PC-3 (cell line): ENCODE results near the gene SLC5A6. TPM values are rescaled to one million over a fixed set of nuclear protein-coding genes. Genes with fewer than 3 reads are reported as not detected.

Experiments
- ATAC-seq: fragments of 200-7000 bp; cut with Tn5 transposase; 2 replicates; pipeline ENCODE4 v1.9.1; 2020; ENCODE audit warnings: mild to moderate bottlenecking, moderate library complexity
- BruUV-seq: library from RNA; stranded (reverse); fragments of 400-500 nt; replicated peaks from 2 replicates; lab custom pipeline; 2021; lab: Mats Ljungman, UMichigan
- CTCF ChIA-PET: fragments of 300-600 bp; sonication (Branson Sonifier 250); formaldehyde crosslinking; loops from one replicate; lab custom pipeline; 2022; ENCODE audit warnings: antibody characterized with exemption; lab: Charles Lee
- POLR2A ChIA-PET: fragments of 300-600 bp; sonication (Branson Sonifier 250); formaldehyde crosslinking; loops from one replicate; lab custom pipeline; 2022; ENCODE audit warnings: antibody characterized with exemption; ENCODE audit not compliant: unreplicated experiment; lab: Charles Lee
- DNase-seq: peaks from one replicate; pipeline ENCODE4 v3.0.0-alpha.2; 2015
- H2AFZ ChIP-seq: fragments of 300-600 bp; sonication (generic); 2 replicates; pipeline ENCODE4 v1.6.0; 2016; ENCODE audit warnings: antibody characterized with exemption, low read length
- H3F3A ChIP-seq: fragments of 300-600 bp; sonication (generic); one replicate; pipeline ENCODE4 v1.6.0; 2017; ENCODE audit warnings: antibody characterized with exemption, low read length, control low read depth, mild to moderate bottlenecking; ENCODE audit not compliant: unreplicated experiment
- H3K27ac ChIP-seq: fragments of 300-600 bp; sonication (generic); 2 replicates; pipeline ENCODE4 v1.5.1; 2016; ENCODE audit warnings: mild to moderate bottlenecking, low read length
- H3K27me3 ChIP-seq: fragments of 300-600 bp; sonication (generic); 2 replicates; pipeline ENCODE4 v1.6.1; 2016; ENCODE audit warnings: low read length, mixed read lengths
- H3K36me3 ChIP-seq: fragments of 300-600 bp; sonication (generic); 2 replicates; pipeline ENCODE4 v1.6.1; 2016; ENCODE audit warnings: low read depth, mixed run types, low read length, mixed read lengths
- H3K4me1 ChIP-seq: fragments of 300-600 bp; sonication (generic); 2 replicates; pipeline ENCODE4 v1.5.1; 2016; ENCODE audit warnings: low read length; ENCODE audit not compliant: insufficient read depth
- H3K4me2 ChIP-seq: fragments of 300-600 bp; sonication (generic); 2 replicates; pipeline ENCODE4 v1.6.0; 2016; ENCODE audit warnings: low read length
- H3K4me3 ChIP-seq: fragments of 300-600 bp; sonication (generic); 2 replicates; pipeline ENCODE4 v1.5.1; 2016; ENCODE audit warnings: mild to moderate bottlenecking, low read length, mixed read lengths
- H3K79me2 ChIP-seq: fragments of 300-600 bp; sonication (generic); 2 replicates; pipeline ENCODE4 v1.6.1; 2017; ENCODE audit warnings: low read length, mixed read lengths
- H3K9ac ChIP-seq: fragments of 300-600 bp; sonication (generic); 2 replicates; pipeline ENCODE4 v1.6.0; 2016; ENCODE audit warnings: mild to moderate bottlenecking, low read length
- H3K9me2 ChIP-seq: fragments of 300-600 bp; sonication (generic); replicated peaks from 2 replicates; pipeline ENCODE4 v1.6.1; 2016; ENCODE audit warnings: mixed run types, low read length, mixed read lengths
- H3K9me3 ChIP-seq: fragments of 300-600 bp; sonication (generic); 2 replicates; pipeline ENCODE4 v1.6.1; 2016; ENCODE audit warnings: low read length, mixed read lengths
- H4K20me1 ChIP-seq: fragments of 300-600 bp; sonication (generic); 2 replicates; pipeline ENCODE4 v1.6.1; 2016; ENCODE audit warnings: low read length, mixed read lengths
- EZH2 ChIP-seq: fragments of 300-600 bp; sonication (generic); IDR thresholded peaks from one replicate; pipeline ENCODE4 v1.6.1; 2017; ENCODE audit warnings: antibody characterized with exemption, mild to moderate bottlenecking, low read length; ENCODE audit not compliant: unreplicated experiment
- EZH2phosphoT487 ChIP-seq: fragments of 300-600 bp; sonication (generic); IDR thresholded peaks from 2 replicates; pipeline ENCODE4 v1.6.1; 2018; ENCODE audit warnings: mild to moderate bottlenecking, antibody characterized with exemption, low read length, borderline replicate concordance
- intact Hi-C: fragments of 100-400 bp; cut with micrococcal nuclease; formaldehyde crosslinking; loops from 2 replicates; pipeline ENCODE4 v1.9.0; 2023
- total RNA-seq: library from RNA; depleted of rRNA; stranded (reverse); fragments of >200 nt; gene quantifications from 2 replicates; pipeline ENCODE4 v1.2.3, GENCODE V29; 2014
- TF ChIP-seq, protein P1 (sequence below): fragments of 300-600 bp; sonication (generic); conservative IDR thresholded peaks from 2 replicates; pipeline ENCODE4 v1.5.1; 2017; ENCODE audit warnings: antibody characterized with exemption, low read depth, mild to moderate bottlenecking, low read length

The SLC5A6 gene
- total RNA-seq, 1 experiment from 2014 or later, result 48.1 TPM

GRCh38 chr2:27216416-27217137, 4.5 kb upstream of the SLC5A6 start:
- Histone ChIP-seq H3K4me1 (peaks cover 24% of the 10 kb centered on the region), H2AFZ (peak overlapping the region; percentile 79), H3K9me3 (no peaks in the 10 kb centered on the region), H3K4me3 (peak overlapping the region; percentile 72), H3K79me2 (peaks cover 44% of the 10 kb centered on the region), H3K9me2 (no peaks in the 10 kb centered on the region), H3K9ac (peak overlapping the region; percentile 98), H3F3A (no peaks in the 10 kb centered on the region), H3K36me3 (peaks cover 25% of the 10 kb centered on the region), H3K4me2 (peak overlapping the region; percentile 95), H3K27me3 (no peaks in the 10 kb centered on the region), H3K27ac (no peak overlapping the region), H4K20me1 (no peaks in the 10 kb centered on the region)
- DNase-seq, result no peak
- intact Hi-C loops, result no loop called here
- BruUV-seq, result no TSS peak
- TF ChIP-seq EZH2 (no peak), EZH2phosphoT487 (no peak)
- TF ChIP-seq, protein P1, sequence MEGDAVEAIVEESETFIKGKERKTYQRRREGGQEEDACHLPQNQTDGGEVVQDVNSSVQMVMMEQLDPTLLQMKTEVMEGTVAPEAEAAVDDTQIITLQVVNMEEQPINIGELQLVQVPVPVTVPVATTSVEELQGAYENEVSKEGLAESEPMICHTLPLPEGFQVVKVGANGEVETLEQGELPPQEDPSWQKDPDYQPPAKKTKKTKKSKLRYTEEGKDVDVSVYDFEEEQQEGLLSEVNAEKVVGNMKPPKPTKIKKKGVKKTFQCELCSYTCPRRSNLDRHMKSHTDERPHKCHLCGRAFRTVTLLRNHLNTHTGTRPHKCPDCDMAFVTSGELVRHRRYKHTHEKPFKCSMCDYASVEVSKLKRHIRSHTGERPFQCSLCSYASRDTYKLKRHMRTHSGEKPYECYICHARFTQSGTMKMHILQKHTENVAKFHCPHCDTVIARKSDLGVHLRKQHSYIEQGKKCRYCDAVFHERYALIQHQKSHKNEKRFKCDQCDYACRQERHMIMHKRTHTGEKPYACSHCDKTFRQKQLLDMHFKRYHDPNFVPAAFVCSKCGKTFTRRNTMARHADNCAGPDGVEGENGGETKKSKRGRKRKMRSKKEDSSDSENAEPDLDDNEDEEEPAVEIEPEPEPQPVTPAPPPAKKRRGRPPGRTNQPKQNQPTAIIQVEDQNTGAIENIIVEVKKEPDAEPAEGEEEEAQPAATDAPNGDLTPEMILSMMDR, result no peak
- ChIA-PET CTCF (interaction anchor here (0.6 kb wide), 1 partner anchor 22 kb away, joined by 3 read pairs; no protein-coding TSS in a partner anchor), POLR2A (no interaction called here)
- ATAC-seq, result no peak

GRCh38 chr2:27214941-27215340, 2.9 kb upstream of the SLC5A6 start:
- no peak for TF ChIP-seq EZH2phosphoT487
- TF ChIP-seq, protein P1, result no peak
- TF ChIP-seq EZH2, result no peak

More at GRCh38 chr2:27214941-27215340, 2.9 kb upstream of the SLC5A6 start:
- no peak for DNase-seq
- Histone ChIP-seq H3K4me1 (peaks cover 32% of the 10 kb centered on the region), H3K4me3 (no peak overlapping the region), H3K9ac (no peak overlapping the region), H3K79me2 (peaks cover 48% of the 10 kb centered on the region), H4K20me1 (no peaks in the 10 kb centered on the region), H2AFZ (no peak overlapping the region), H3K27ac (no peak overlapping the region), H3F3A (no peaks in the 10 kb centered on the region), H3K9me2 (no peaks in the 10 kb centered on the region), H3K4me2 (no peak overlapping the region), H3K9me3 (no peaks in the 10 kb centered on the region), H3K27me3 (no peaks in the 10 kb centered on the region), H3K36me3 (peaks cover 16% of the 10 kb centered on the region)
- intact Hi-C loops, result loop anchor here (5.0 kb wide), 1 partner anchor 67 kb away; the partner anchor contains the start of gene TRIM54
- POLR2A ChIA-PET, result no interaction called here
- no peak for ATAC-seq
- CTCF ChIA-PET, result no interaction called here
- BruUV-seq, result no TSS peak
